IPS-18c (cell line): ENCODE results near the gene PNPLA6.

Source experiments
- H3K4me3 ChIP-seq: 2 replicates; pipeline ENCODE4 v1.7.0; 2013; ENCODE audit warnings: low read depth, mild to moderate bottlenecking, low read length, moderate library complexity; ENCODE audit not compliant: insufficient read depth
- H3K9me3 ChIP-seq: one replicate; pipeline ENCODE4 v1.6.1; 2013; ENCODE audit warnings: mild to moderate bottlenecking, low read length, moderate library complexity; ENCODE audit not compliant: control insufficient read depth, insufficient read depth

Gene PNPLA6

GRCh38 chr19:7602240-7602934, 66.9 kb downstream of the PNPLA6 start:
- H3K9me3 ChIP-seq, result no peaks in the 10 kb centered on the region
- H3K4me3 ChIP-seq, result no peak overlapping the region

- no peaks in the 10 kb centered on the region for H3K9me3 ChIP-seq
- H3K4me3 ChIP-seq, result no peak overlapping the region
Measured at GRCh38 chr19:7602935-7603497, 67.5 kb downstream of the PNPLA6 start.

- Histone ChIP-seq H3K9me3 (no peaks in the 10 kb centered on the region), H3K4me3 (no peak overlapping the region)
Measured at GRCh38 chr19:7603919-7604318, 68.4 kb downstream of the PNPLA6 start.

GRCh38 chr19:7605490-7606222, 70.1 kb downstream of the PNPLA6 start:
- H3K4me3 ChIP-seq, result no peak overlapping the region
- H3K9me3 ChIP-seq, result no peaks in the 10 kb centered on the region

- Histone ChIP-seq H3K9me3 (no peaks in the 10 kb centered on the region), H3K4me3 (no peak overlapping the region)
Measured at GRCh38 chr19:7606289-7606688, 70.8 kb downstream of the PNPLA6 start.

GRCh38 chr19:7607212-7607873, 71.8 kb downstream of the PNPLA6 start:
- H3K9me3 ChIP-seq, result no peaks in the 10 kb centered on the region
- H3K4me3 ChIP-seq, result no peak overlapping the region

- Histone ChIP-seq H3K9me3 (no peaks in the 10 kb centered on the region), H3K4me3 (no peak overlapping the region)
Measured at GRCh38 chr19:7607874-7608560, 72.5 kb downstream of the PNPLA6 start.

GRCh38 chr19:7610491-7611240, 75.1 kb downstream of the PNPLA6 start:
- H3K4me3 ChIP-seq, result no peak overlapping the region
- H3K9me3 ChIP-seq, result no peaks in the 10 kb centered on the region
